Measurements from ENCODE around the gene IDH3A. TPM values are rescaled to one million over a fixed set of nuclear protein-coding genes. Genes with fewer than 3 reads are reported as not detected.

IDH3A gene
- total RNA-seq, 2 experiments from 2014 or later = 106 to 110 TPM

GRCh38 chr15:78125267-78125666 lies 23.9 kb upstream of the IDH3A start:
- ChIA-PET CTCF (interaction anchor here (1.0 to 1.4 kb wide), 3 partner anchors 17 to 116 kb away, joined by 3 to 8 read pairs (median 3); no protein-coding TSS in a partner anchor), POLR2A (no interaction called here)
- intact Hi-C loops (cut with micrococcal nuclease) = loop anchor here (5.0 kb wide), 1 partner anchor 117 kb away; no protein-coding TSS in a partner anchor
- DNase-seq = no peak
- ATAC-seq = no peak
- TF ChIP-seq CTCF (IDR thresholded peaks at IDR 0.05) = no peak
- Mint-ChIP-seq H3K27ac (no peak overlapping the region), H3K4me1 (ENCODE audit: low read depth) (peaks cover 6% of the 10 kb centered on the region), H3K9me3 (no peaks in the 10 kb centered on the region), H3K36me3 (ENCODE audit: low read depth) (no peaks in the 10 kb centered on the region), H3K4me3 (no peak overlapping the region), H3K27me3 (no peaks in the 10 kb centered on the region)

GRCh38 chr15:78127882-78128281 lies 21.3 kb upstream of the IDH3A start:
- Mint-ChIP-seq H3K9me3 (no peaks in the 10 kb centered on the region), H3K27ac (peak overlapping the region; percentile 19), H3K4me3 (no peak overlapping the region), H3K36me3 (ENCODE audit: low read depth) (no peaks in the 10 kb centered on the region), H3K27me3 (peaks cover 1% of the 10 kb centered on the region), H3K4me1 (ENCODE audit: low read depth) (peaks cover 15% of the 10 kb centered on the region)
- ChIA-PET CTCF (interaction anchor here (0.8 to 1.8 kb wide), 5 partner anchors 14 to 67 kb away, joined by 3 to 14 read pairs (median 3); no protein-coding TSS in a partner anchor), POLR2A (interaction anchor here (0.8 kb wide), 1 partner anchor 18 kb away, joined by 3 read pairs; no protein-coding TSS in a partner anchor)
- DNase-seq = no peak
- TF ChIP-seq CTCF (IDR thresholded peaks at IDR 0.05) = no peak
- intact Hi-C loops (cut with micrococcal nuclease) = loop anchor here (5.0 kb wide), 1 partner anchor 114 kb away; no protein-coding TSS in a partner anchor
- ATAC-seq = no peak

- DNase-seq (no peak), ATAC-seq (no peak)
- peak overlapping the region; percentile 36 for H3K27ac Mint-ChIP-seq
Measured at GRCh38 chr15:78129077-78129750, 19.9 kb upstream of the IDH3A start.

GRCh38 chr15:78129751-78130287 lies 19.3 kb upstream of the IDH3A start:
- Mint-ChIP-seq H3K36me3 (ENCODE audit: low read depth) (no peaks in the 10 kb centered on the region), H3K4me3 (peak overlapping the region; percentile 70), H3K27me3 (peaks cover 1% of the 10 kb centered on the region), H3K4me1 (ENCODE audit: low read depth) (peaks cover 22% of the 10 kb centered on the region), H3K27ac (peak overlapping the region; percentile 62), H3K9me3 (no peaks in the 10 kb centered on the region)
- CTCF ChIA-PET = interaction anchor here (1.0 to 3.6 kb wide), 13 partner anchors 7 to 170 kb away, joined by 3 to 63 read pairs (median 6); no protein-coding TSS in a partner anchor
- ATAC-seq (no peak), DNase-seq (no peak)
- intact Hi-C loops (cut with micrococcal nuclease) = loop anchor here (5.0 kb wide), 1 partner anchor 112 kb away; no protein-coding TSS in a partner anchor
- TF ChIP-seq CTCF (IDR thresholded peaks at IDR 0.05) = no peak
- POLR2A ChIA-PET = interaction anchor here (1.3 kb wide), 2 partner anchors 20 to 65 kb away, joined by 3 to 5 read pairs; partner anchors contain the start of gene IDH3A

More at GRCh38 chr15:78129077-78129750, 19.9 kb upstream of the IDH3A start:
- Mint-ChIP-seq H3K4me1 (ENCODE audit: low read depth) (peaks cover 22% of the 10 kb centered on the region), H3K36me3 (ENCODE audit: low read depth) (no peaks in the 10 kb centered on the region), H3K27me3 (peaks cover 1% of the 10 kb centered on the region), H3K4me3 (no peak overlapping the region), H3K9me3 (no peaks in the 10 kb centered on the region)
- TF ChIP-seq CTCF (IDR thresholded peaks at IDR 0.05) = no peak
- CTCF ChIA-PET = interaction anchor here (3.3 to 3.6 kb wide), 3 partner anchors 66 to 170 kb away, joined by 15 to 63 read pairs (median 26); no protein-coding TSS in a partner anchor
- intact Hi-C loops (cut with micrococcal nuclease) = loop anchor here (5.0 kb wide), 1 partner anchor 113 kb away; no protein-coding TSS in a partner anchor
- POLR2A ChIA-PET = interaction anchor here (0.7 kb wide), 1 partner anchor 164 kb away, joined by 3 read pairs; no protein-coding TSS in a partner anchor

Data from activated CD8-positive, alpha-beta T cell treated with anti-CD3 and anti-CD28 coated beads for 36 hours (primary cell).